MM.1S (cell line): ENCODE results near the gene SESTD1.

Experiments used
- DNase-seq: peaks from one replicate; pipeline ENCODE4 v3.0.0-alpha.2; 2015
- H2AFZ ChIP-seq: fragments of 300-600 bp; sonication (generic); 2 replicates; pipeline ENCODE4 v1.6.0; 2016; ENCODE audit warnings: antibody characterized with exemption, low read length
- H3F3A ChIP-seq: fragments of 300-600 bp; sonication (generic); 2 replicates; pipeline ENCODE4 v1.6.1; 2016; ENCODE audit warnings: mild to moderate bottlenecking, antibody characterized with exemption, low read length, moderate library complexity, mixed read lengths; ENCODE audit not compliant: insufficient read depth
- H3K27ac ChIP-seq: fragments of 300-600 bp; sonication (generic); 2 replicates; pipeline ENCODE4 v1.5.1; 2016; ENCODE audit warnings: mild to moderate bottlenecking, low read length
- H3K27me3 ChIP-seq: fragments of 300-600 bp; sonication (generic); replicated peaks from 2 replicates; pipeline ENCODE4 v1.6.0; 2016; ENCODE audit warnings: low read length; ENCODE audit not compliant: insufficient read depth
- H3K36me3 ChIP-seq: fragments of 300-600 bp; sonication (generic); replicated peaks from 2 replicates; pipeline ENCODE4 v1.6.1; 2016; ENCODE audit warnings: mild to moderate bottlenecking, low read length, mixed read lengths; ENCODE audit not compliant: insufficient read depth
- H3K4me1 ChIP-seq: fragments of 300-600 bp; sonication (generic); 2 replicates; pipeline ENCODE4 v1.6.1; 2016; ENCODE audit warnings: low read length, mixed read lengths
- H3K4me2 ChIP-seq: fragments of 300-600 bp; sonication (generic); 2 replicates; pipeline ENCODE4 v1.6.0; 2016; ENCODE audit warnings: low read depth, low read length
- H3K4me3 ChIP-seq: fragments of 300-600 bp; sonication (generic); 2 replicates; pipeline ENCODE4 v1.5.1; 2016; ENCODE audit warnings: low read length, mixed read lengths
- H3K79me2 ChIP-seq: fragments of 300-600 bp; sonication (generic); 2 replicates; pipeline ENCODE4 v1.6.1; 2016; ENCODE audit warnings: mixed run types, low read length, mixed read lengths
- H3K9ac ChIP-seq: fragments of 300-600 bp; sonication (generic); 2 replicates; pipeline ENCODE4 v1.6.1; 2016; ENCODE audit warnings: low read length, mixed read lengths
- H3K9me2 ChIP-seq: fragments of 300-600 bp; sonication (generic); replicated peaks from 2 replicates; pipeline ENCODE4 v1.6.1; 2016; ENCODE audit warnings: mild to moderate bottlenecking, low read length, mixed read lengths; ENCODE audit not compliant: insufficient read depth
- H3K9me3 ChIP-seq: fragments of 300-600 bp; sonication (generic); replicated peaks from 2 replicates; pipeline ENCODE4 v1.6.1; 2016; ENCODE audit warnings: mild to moderate bottlenecking, low read length, mixed read lengths; ENCODE audit not compliant: insufficient read depth
- H4K20me1 ChIP-seq: fragments of 300-600 bp; sonication (generic); 2 replicates; pipeline ENCODE4 v1.6.1; 2016; ENCODE audit warnings: mild to moderate bottlenecking, low read length, moderate library complexity, mixed read lengths; ENCODE audit not compliant: insufficient read depth
- EZH2 ChIP-seq: fragments of 300-600 bp; sonication (generic); optimal IDR thresholded peaks from 2 replicates; pipeline ENCODE3; 2017; ENCODE audit warnings: low read depth, mild to moderate bottlenecking, antibody characterized with exemption, low read length, mixed read lengths
- EZH2phosphoT487 ChIP-seq: fragments of 300-600 bp; sonication (generic); IDR thresholded peaks from 2 replicates; pipeline ENCODE4 v1.6.1; 2018; ENCODE audit warnings: antibody characterized with exemption, low read length
- TF ChIP-seq, protein P1 (sequence below): fragments of 300-600 bp; sonication (generic); IDR thresholded peaks from 2 replicates; pipeline ENCODE4 v1.5.1; 2016; ENCODE audit warnings: antibody characterized with exemption, low read length, mixed read lengths

SESTD1 gene

DNA sequence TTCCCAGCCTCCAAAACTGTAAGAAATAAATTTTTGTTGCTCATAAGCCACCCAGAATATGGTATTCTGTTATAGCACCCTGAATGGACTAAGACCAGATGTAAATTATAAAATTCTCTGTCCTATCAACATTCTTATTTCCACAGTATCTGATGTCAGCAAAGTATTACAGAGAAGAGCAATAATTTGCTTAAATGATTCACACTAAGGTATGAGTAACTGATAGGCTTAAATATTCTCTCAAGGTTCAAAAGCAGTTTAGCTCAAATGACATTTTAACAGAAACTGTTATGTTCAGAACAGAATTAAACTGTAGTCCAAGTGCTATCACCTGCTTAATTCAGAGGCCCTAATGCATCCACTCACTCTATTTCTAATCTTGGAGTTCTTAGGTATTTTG is 12.8 kb downstream of the SESTD1 start:
- DNase-seq = no peak
- Histone ChIP-seq H3F3A (peaks cover 9% of the 10 kb centered on the region), H3K4me2 (peak overlapping the region; percentile 62), H3K9ac (no peak overlapping the region), H2AFZ (no peak overlapping the region), H3K4me3 (no peak overlapping the region), H3K79me2 (peaks cover 73% of the 10 kb centered on the region), H3K9me2 (no peaks in the 10 kb centered on the region), H3K36me3 (no peaks in the 10 kb centered on the region), H3K9me3 (no peaks in the 10 kb centered on the region), H4K20me1 (no peaks in the 10 kb centered on the region), H3K4me1 (peaks cover 25% of the 10 kb centered on the region), H3K27ac (peak overlapping the region; percentile 45; the same call in 1 of the 2 replicates), H3K27me3 (no peaks in the 10 kb centered on the region)
- TF ChIP-seq, protein P1, sequence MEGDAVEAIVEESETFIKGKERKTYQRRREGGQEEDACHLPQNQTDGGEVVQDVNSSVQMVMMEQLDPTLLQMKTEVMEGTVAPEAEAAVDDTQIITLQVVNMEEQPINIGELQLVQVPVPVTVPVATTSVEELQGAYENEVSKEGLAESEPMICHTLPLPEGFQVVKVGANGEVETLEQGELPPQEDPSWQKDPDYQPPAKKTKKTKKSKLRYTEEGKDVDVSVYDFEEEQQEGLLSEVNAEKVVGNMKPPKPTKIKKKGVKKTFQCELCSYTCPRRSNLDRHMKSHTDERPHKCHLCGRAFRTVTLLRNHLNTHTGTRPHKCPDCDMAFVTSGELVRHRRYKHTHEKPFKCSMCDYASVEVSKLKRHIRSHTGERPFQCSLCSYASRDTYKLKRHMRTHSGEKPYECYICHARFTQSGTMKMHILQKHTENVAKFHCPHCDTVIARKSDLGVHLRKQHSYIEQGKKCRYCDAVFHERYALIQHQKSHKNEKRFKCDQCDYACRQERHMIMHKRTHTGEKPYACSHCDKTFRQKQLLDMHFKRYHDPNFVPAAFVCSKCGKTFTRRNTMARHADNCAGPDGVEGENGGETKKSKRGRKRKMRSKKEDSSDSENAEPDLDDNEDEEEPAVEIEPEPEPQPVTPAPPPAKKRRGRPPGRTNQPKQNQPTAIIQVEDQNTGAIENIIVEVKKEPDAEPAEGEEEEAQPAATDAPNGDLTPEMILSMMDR = no peak
- TF ChIP-seq EZH2 = no peak
- no peak for TF ChIP-seq EZH2phosphoT487

DNA sequence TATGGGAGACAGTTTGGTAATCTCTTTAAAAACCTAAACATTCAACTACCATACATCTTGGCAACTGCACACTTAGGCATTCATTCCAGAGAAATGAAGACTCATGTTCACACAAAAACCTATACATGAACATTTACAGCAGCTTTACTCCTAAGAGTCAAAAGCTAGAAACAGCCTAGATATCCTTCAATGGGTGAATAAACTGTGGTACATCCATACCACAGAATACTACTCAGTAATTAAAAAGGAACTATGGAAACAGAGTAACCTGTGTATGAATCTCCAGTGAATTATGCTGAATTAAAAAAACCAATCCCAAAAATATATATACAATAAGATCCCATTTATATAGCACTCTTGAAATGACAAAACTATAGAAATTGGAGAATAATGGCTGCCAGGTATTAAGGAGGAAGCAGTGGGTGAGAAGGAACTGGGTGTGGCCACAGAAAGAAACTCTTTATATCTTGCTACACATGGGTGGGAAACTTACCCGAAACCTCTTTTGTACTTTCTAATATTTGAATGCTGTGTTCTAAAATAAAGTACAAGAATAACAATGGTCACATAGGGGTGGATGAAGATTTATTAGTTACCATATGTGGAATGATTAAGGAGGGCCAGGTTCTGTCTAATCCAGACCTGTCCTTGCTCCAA is 13.7 kb downstream of the SESTD1 start:
- H4K20me1 ChIP-seq = no peaks in the 10 kb centered on the region
- no peaks in the 10 kb centered on the region for H3K27me3 ChIP-seq
- H3K4me1 ChIP-seq = peaks cover 25% of the 10 kb centered on the region
- no peak overlapping the region for H3K27ac ChIP-seq
- H3K36me3 ChIP-seq = no peaks in the 10 kb centered on the region
- H3K4me3 ChIP-seq = no peak overlapping the region
- no peak for DNase-seq
- no peak overlapping the region for H3K9ac ChIP-seq
- H3K9me3 ChIP-seq = no peaks in the 10 kb centered on the region
- no peak overlapping the region for H3K4me2 ChIP-seq
- peaks cover 9% of the 10 kb centered on the region for H3F3A ChIP-seq
- H3K9me2 ChIP-seq = no peaks in the 10 kb centered on the region
- no peak overlapping the region for H2AFZ ChIP-seq
- H3K79me2 ChIP-seq = peaks cover 79% of the 10 kb centered on the region
- TF ChIP-seq, protein P1 = no peak
- no peak for TF ChIP-seq EZH2
- no peak for TF ChIP-seq EZH2phosphoT487

DNA sequence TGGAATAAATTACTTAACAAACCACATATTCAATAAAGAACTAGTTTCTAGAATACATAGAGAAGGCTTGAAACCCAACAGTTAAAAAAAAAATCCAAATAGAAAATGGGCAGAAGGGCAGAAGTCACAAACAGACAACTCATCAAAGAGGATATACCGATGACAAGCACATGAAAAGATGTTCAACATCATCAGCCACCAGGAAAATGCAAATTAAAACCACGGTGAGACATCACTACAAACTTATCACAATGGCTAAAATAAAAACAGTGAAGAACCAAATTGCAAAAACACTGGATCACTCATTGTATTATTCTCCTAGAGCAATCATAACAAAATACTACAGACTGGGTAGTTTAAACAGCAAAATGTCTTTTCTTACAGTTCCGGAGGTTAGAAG is 14.5 kb downstream of the SESTD1 start:
- Histone ChIP-seq H3K9me2 (no peaks in the 10 kb centered on the region), H3K27ac (no peak overlapping the region), H3K79me2 (peaks cover 77% of the 10 kb centered on the region), H3K36me3 (no peaks in the 10 kb centered on the region), H3K4me1 (peaks cover 25% of the 10 kb centered on the region), H4K20me1 (no peaks in the 10 kb centered on the region), H3K4me3 (no peak overlapping the region), H3K9ac (no peak overlapping the region), H2AFZ (no peak overlapping the region), H3K27me3 (no peaks in the 10 kb centered on the region), H3K9me3 (no peaks in the 10 kb centered on the region), H3K4me2 (no peak overlapping the region), H3F3A (peaks cover 9% of the 10 kb centered on the region)
- DNase-seq = no peak
- TF ChIP-seq EZH2phosphoT487 (no peak), EZH2 (no peak)

GRCh38 chr2:179248024-179248348 is 16.6 kb downstream of the SESTD1 start:
- Histone ChIP-seq H3K9ac (no peak overlapping the region; the same call in 1 of the 2 replicates), H2AFZ (0 out of 2 replicates have a peak overlapping the region, but pooled peaks have one; percentile 10), H3K27ac (no peak overlapping the region), H3K36me3 (no peaks in the 10 kb centered on the region), H3K9me3 (no peaks in the 10 kb centered on the region), H3K27me3 (no peaks in the 10 kb centered on the region), H3K4me3 (peak overlapping the region; percentile 35), H3K79me2 (peaks cover 82% of the 10 kb centered on the region), H4K20me1 (no peaks in the 10 kb centered on the region), H3K9me2 (no peaks in the 10 kb centered on the region), H3K4me2 (peak overlapping the region; percentile 39; the same call in 1 of the 2 replicates), H3K4me1 (peaks cover 23% of the 10 kb centered on the region), H3F3A (peaks cover 3% of the 10 kb centered on the region)
- no peak for TF ChIP-seq EZH2
- TF ChIP-seq, protein P1 = no peak
- TF ChIP-seq EZH2phosphoT487 = no peak
- DNase-seq = no peak
